Thyroid gland (tissue), 4 donors: ENCODE results near the gene CPLX3.

Experiments used
- CTCF ChIP-seq, 6 experiments: fragments of 200-600 bp in 3 of 6; fragments of 450-650 bp in 3 of 6; sonication (generic) in 3 of 6; IDR thresholded peaks; one replicate each; pipeline ENCODE4 v1.5.1; 2016 to 2019; ENCODE audit warnings: antibody characterized with exemption in 6 of 6, mild to moderate bottlenecking in 2 of 6, inconsistent platforms in 1 of 6, moderate library complexity in 1 of 6
- POLR2A ChIP-seq, 2 donors: fragments of 450-650 bp; IDR thresholded peaks; one replicate each; pipeline ENCODE4 v1.6.1; 2017; ENCODE audit warnings: antibody characterized with exemption in 2 of 2, mild to moderate bottlenecking in 2 of 2, moderate library complexity in 1 of 2

GRCh38 chr15:74863239-74864056, 37.0 kb downstream of the CPLX3 start:
- TF ChIP-seq POLR2A (IDR thresholded peaks at IDR 0.05) (no peak), CTCF (IDR thresholded peaks at IDR 0.05) (no peak)
